ENCODE results near the gene LTV1. TPM values are rescaled to one million over a fixed set of nuclear protein-coding genes. Genes with fewer than 3 reads are reported as not detected.
"Not testable (repeated sequence)": the region's sequence is repeated elsewhere in the genome, so short reads cannot be mapped to it uniquely, and the experiment has no call there.

Gene LTV1
- total RNA-seq, 1 donor from 2014 or later, result 16.2 TPM

DNA sequence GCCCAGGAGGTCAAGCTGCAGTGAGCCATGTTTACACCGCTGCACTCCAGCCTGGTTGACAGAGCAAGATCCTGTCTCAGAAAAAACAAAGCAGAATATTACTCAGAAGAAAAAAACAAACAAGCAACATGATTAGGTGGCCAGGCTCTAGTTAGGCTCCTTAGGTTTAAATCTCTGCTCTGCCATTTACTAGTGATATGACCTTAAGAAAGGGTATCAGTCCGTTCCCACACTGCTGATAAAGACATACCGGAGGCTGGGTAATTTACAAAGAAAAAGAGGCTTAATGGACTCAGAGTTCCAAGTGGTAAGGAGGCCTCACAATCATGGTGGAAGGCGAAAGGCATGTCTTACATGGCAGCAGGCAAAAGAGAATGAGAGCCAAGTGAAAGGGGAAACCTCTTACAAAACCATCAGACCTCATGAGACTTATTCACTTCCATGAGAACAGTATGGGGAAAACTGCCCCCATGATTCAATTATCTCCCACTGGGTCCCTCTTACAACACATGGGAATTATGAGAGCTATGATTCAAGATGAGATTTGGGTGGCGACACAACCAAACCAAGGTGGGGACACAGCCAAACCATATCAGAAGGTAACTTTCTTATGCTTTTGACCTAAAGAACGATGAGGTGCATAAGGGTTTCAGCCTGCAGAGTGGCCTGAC, 2.4 kb upstream of the LTV1 start:
- DNase-seq (ENCODE audit: extremely low read depth, low read depth, low spot score), result no peak

DNA sequence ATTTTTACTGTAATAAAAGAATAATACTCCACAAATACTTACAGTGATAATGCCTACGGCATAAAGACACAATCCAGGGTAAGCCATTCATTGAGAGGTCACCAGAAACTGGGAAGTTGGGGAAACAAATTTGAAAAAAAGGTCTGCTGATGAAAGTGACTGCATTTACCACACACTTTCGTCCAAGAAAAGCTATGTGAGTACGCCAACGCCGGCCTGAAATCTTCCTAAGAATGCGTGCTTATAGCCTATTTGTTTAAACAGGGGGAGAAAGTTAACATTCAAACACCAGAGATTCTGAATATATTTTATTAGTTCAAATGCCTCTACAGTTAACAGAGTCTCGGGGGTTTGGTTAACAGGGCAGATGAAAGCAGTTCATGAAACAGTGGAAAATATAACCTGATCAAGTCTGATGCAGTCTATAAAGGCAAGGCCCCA, 657 bp upstream of the LTV1 start:
- DNase-seq (ENCODE audit: extremely low read depth, low read depth, low spot score), result no peak

DNA sequence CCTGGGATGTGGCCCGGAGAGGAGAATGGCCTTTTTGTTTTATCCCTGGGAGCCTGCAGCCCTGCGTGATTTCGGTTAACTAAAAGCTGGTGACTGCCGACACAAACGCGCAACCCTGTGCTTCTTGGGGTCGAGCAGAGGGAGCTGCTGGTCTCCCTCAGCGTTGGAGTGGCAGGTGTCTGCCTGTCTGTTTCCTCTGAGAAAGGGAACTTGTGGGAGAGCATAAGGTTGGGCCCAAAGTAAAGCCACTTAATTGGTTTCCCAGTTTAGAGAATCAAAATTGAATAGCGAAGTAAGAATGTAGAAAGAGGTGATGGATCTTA, 500 bp downstream of the LTV1 start:
- DNase-seq (ENCODE audit: extremely low read depth, low read depth, low spot score), result no peak

DNA sequence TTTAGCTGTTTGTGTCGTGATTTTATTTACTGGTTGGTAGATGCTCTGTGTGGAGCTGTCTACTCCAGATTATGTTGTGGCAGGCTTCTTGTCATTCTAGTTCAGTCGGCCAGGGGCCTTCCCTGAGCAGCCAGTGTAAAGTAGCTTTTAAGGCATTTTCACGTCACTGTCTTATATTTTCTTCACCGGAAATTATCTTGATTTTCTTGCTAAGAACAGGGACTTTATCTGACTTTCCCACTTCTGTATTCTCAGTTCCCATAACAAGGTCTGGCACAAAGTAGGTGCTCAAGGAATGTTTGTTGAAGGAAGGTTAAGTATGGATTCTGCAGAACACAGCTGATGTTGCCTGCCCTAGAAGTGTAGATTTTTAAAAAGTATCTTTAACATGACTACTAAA, 868 bp downstream of the LTV1 start:
- no peak for DNase-seq (ENCODE audit: extremely low read depth, low read depth, low spot score)

DNA sequence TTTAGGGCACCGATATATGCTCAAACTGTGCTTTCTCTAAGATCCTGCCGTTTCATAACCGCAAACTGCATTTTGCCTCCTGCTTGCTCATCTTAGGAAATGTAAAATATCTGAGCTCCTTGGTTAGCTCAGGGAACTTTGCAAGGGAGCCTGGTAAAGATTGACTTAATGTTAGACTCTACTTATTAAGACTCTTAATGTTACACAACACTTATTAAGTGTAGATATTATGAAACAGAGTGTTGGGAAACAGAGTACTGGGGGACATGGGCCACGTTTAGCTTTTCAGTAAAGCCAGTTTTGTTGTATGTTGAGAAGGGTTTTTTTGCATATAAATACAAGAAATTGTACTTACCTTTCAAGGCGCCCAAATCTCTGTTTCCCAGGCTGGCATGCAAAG, 1.9 kb downstream of the LTV1 start:
- no peak for DNase-seq (ENCODE audit: extremely low read depth, low read depth, low spot score)

DNA sequence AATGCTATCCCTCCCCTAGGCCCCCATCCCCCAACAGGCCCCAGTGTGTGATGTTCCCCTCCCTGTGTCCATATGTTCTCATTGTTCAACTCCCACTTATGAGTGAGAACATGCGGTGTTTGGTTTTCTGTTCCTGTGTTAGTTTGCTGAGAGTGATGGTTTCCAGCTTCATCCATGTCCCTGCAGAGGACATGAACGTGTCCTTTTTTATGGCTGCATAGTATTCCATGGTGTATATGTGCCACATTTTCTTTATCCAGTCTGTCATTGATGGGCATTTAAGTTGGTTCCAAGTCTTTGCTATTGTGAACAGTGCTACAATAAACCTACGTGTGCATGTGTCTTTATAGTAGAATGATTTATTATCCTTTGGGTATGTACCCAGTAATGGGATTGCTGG, 8.6 kb downstream of the LTV1 start:
- DNase-seq (ENCODE audit: extremely low read depth, low read depth, low spot score), result not testable (repeated sequence)

DNA sequence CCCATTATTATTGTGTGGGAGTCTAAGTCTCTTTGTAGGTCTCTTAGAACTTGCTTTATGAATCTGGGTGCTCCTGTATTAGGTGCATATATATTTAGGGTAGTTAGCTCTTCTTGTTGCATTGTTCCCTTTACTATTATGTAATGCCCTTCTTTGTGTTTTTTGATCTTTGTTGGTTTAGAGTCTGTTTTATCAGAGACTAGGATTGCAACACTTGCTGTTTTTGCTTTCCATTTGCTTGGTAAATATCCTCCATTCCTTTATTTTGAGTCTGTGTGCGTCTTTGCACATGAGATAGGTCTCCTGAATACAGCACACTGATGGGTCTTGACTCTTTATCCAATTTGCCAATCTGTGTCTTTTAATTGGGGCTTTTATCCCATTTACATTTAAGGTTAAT, 11.9 kb downstream of the LTV1 start:
- DNase-seq (ENCODE audit: extremely low read depth, low read depth, low spot score), result not testable (repeated sequence)

DNA sequence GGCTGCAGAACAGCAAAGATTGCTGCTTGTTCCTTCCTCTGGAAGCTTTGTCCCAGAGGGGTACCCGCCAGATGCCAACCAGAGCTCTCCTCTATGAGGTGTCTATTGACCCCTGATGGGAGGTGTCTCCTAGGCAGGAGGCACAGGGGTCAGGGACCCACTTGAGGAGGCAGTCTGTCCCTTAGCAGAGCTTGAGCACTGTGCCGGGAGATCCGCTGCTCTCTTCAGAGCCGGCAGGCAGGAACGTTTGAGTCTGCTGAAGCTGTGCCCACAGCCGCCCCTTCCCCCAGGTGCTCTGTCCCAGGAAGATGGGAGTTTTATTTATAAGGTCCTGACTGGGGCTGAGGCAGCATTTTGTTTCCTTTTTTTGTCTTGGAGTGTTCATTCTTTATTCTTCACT, 13.6 kb downstream of the LTV1 start:
- not testable (repeated sequence) for DNase-seq (ENCODE audit: extremely low read depth, low read depth, low spot score)

DNA sequence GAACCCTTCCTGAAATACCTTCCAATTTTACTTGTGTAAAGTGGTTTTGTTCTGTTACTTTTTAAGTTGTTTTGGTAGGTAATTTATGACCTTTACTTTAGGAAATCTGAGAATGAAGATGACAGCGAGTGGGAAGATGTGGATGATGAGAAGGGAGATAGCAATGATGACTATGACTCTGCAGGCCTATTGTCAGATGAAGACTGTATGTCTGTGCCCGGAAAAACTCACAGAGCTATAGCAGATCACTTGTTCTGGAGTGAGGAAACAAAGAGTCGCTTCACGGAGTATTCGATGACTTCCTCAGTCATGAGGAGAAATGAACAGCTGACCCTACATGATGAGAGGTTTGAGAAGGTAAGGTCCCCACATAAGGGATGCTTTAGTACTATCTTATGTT, 14.5 kb downstream of the LTV1 start:
- DNase-seq (ENCODE audit: extremely low read depth, low read depth, low spot score), result no peak

DNA sequence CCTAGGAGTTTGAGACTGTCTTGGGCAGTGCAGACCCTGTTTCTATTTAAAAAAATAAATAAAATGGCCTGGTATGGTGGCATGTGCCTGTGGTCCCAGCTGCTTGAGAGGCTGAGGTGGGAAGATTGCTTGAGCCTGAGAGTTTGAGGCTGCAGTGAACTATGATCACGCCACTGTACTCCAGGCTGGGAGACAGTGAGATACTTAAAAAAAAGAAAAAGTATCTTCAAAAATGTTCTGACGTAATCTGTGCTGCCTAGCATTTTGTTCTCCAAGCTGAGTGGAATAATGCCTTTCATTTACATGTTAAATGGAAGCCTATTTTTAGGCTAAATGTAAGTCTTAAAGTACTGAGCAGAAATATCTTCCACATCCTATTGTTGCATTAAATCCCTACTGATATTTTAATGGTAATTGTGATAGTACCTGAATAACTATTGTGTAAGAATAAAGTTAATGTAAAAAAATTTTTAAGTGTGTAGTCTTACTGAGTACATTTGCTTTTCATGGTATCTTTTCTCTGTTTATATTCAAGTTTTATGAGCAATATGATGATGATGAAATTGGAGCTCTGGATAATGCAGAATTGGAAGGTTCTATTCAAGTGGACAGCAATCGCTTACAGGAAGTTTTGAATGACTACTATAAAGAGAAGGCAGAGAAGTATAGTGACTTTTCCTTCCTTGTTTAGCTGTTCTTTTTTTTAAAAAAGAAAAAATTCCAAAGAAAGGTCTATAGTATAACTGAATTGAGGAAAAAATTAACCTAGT, 16.9 kb downstream of the LTV1 start:
- no peak for DNase-seq (ENCODE audit: extremely low read depth, low read depth, low spot score)

DNA sequence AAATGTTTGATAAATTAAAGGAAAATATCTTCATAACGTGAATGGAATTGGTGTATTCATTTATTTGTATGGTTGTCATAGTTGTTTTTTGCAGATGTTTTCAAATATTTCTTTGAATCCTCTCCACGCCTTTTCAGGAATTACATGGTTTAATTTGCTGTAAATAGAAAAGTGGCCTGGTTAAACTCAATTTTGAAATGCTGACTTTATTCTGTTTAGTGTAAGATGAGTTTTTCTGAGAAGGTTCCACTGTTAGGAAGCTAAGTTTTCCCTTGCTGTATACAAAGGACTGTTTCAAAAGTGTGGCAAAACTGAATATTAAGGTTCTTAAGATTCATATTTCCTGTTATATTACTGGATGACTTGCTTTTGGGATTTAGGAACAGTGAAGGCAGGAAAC, 20.6 kb downstream of the LTV1 start:
- no peak for DNase-seq (ENCODE audit: extremely low read depth, low read depth, low spot score)

DNA sequence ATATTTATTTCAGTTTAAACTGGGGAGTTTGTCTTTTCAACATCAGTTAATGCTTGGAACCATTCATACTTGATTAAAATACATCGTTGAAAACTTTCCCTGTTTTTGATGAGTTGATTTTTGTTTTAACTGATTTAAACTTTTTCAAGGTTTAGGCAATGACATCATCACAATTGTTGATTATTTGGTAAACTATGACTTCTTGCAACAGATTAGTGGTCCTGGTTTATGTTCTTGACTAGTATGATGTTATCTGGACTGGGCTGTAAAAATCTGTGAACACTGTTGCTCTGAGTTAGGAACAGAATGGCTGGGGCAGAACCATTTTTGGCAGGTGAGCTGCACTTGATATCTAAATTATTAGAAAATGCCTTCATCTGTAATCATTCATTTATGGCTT, 21.1 kb downstream of the LTV1 start, which contains the start of gene ZC2HC1B:
Gene ZC2HC1B (plus strand): TSS at position 241 of the 400 bp plus-strand sequence. CDS start 66 bp downstream, at position 307.
- no peak for DNase-seq (ENCODE audit: extremely low read depth, low read depth, low spot score)

DNA sequence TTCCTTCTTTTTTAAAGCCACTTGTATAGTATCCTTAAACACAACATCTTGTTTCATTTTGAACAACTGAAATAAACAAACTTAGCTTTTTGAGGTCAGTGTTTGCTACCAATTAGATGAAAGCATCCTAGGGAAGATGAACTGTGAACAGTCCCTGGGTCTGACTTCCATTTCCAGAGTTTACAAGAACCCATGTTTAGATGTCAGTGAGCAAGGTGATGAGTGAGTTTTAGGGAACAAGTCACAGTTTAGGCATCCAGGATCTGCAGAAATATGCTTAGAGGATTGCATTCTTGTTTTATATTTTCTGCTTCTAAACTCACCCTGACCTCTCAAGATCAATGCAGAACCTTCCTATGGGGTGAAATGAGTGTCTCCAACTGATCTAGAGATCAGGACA, 24.1 kb downstream of the LTV1 start:
- DNase-seq (ENCODE audit: extremely low read depth, low read depth, low spot score), result no peak

DNA sequence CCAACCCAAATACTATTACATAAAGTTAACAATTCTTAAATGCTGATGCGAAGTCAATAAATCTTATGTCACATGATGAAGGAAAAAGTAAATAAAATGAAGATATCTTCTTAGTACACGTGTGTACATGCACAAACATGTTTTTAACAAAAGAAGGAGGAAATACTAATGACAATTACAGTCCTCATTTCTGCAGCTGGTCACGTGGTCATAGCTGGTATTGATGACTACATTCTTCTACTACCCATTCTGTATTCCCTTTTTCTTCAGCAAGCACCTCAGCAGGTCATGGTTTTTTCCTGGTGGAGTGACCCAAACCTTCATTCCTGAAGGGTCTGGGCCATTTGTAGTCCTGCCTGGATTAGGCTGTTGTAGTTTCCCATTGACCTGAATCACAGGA, 25.7 kb downstream of the LTV1 start:
- not testable (repeated sequence) for DNase-seq (ENCODE audit: extremely low read depth, low read depth, low spot score)

DNA sequence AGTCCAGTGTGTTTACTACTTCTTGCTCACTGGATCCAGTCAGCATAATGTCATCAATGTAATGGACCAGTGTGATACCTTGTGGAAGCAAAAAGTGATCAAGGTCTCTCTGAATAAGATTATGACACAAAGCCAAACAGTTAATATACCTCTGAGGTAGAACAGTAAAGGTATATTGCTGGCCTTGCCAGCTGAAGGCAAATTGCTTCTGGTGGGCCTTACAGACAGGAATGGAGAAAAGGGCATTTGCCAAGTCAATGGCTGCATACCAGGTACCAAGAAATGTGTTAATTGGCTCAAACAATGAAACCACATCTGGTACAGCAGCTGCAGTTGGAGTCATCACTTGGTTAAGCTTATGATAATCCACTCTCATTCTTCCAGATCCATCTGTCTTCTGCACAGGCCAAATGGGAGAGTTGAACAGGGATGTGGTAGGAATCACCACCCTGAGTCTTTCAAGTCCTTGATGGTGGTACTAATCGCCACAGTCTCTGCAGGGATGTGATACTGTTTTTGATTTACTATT, 28.1 kb downstream of the LTV1 start:
- DNase-seq (ENCODE audit: extremely low read depth, low read depth, low spot score), result not testable (repeated sequence)

DNA sequence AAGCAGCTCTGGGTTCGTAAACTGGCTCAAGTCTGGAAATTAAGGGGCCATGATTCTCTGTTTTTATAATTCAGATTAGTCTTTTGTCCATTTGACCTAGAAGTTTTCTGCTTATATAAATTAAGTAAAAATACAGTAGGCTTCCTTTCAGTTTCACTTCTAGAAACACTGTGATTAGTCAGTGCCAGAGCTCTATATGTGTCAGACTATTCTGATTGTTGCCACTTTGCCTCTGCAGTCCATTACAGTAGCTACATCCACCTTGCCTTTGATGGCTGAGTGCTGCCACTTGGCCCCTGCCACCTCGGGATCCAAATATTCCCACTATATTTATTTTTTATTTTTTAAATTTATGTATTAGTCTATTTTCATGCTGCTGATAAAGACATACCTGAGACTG, 29.1 kb downstream of the LTV1 start:
- DNase-seq (ENCODE audit: extremely low read depth, low read depth, low spot score), result no peak

DNA sequence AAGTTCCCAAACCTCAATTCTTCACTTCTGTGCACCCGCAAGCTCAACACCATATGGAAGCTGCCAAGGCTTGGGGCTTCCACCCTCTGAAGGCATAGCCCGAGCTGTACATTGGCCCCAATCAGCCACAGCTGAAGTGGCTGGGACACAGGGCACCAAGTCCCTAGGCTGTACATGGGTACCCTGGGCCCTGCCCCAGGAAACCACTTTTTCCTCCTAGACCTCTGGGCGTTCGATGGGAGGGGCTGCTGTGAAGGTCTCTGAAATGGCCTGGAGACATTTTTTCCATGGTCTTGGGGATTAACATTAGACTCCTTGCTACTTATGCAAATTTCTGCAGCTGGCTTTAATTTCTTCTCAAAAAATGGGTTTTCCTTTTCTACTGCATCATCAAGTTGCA, 30.5 kb downstream of the LTV1 start:
- DNase-seq (ENCODE audit: extremely low read depth, low read depth, low spot score), result not testable (repeated sequence)

DNA sequence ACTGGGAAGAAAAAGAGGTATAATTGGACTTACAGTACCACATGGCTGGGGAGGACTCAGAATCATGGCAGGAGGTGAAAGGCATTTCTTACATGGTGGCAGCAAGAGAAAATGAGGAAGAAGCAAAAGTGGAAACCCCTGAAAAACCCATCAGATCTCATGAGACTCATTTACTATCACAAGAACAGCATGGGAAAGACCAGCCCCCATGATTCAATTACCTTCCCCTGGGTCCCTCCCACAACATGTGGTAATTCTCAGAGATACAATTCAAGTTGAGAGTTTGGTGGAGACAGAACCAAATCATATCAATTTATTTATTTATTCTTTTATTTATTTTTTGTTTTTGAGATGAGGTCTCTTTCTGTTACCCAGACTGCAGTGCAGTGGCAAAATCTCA, 31.4 kb downstream of the LTV1 start:
- not testable (repeated sequence) for DNase-seq (ENCODE audit: extremely low read depth, low read depth, low spot score)

DNA sequence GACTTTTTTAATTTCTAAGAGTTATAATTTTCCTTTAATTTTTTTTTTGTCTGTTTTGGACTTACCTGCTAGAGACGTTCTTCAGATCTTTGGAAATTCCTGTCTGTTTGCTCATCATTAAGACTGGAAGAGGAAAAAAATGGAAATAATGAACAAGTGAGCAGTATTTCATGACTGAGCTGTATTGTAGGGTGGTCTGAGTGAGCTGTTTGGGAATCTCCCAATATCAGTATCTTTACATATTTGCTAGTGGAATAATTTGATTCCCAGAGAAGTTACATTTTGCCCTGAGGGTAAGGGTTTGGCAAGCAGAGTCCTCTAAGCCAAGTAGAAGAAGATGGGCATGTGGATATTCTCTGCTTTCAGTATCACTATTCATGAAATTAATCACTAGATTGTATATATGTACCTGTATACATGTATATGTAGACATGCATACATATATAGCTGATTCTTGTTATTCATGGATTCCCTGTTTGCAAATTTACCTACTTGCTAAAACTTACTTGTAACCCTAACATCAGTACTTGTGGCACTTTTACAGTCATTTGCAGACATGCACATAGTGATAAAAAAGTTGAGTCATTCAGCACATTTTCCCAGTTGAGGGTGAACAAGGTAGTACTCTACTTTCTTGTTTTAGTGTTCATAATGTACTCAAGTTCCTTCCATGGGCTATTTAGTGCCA, 34.6 kb downstream of the LTV1 start:
- no peak for DNase-seq (ENCODE audit: extremely low read depth, low read depth, low spot score)

DNA sequence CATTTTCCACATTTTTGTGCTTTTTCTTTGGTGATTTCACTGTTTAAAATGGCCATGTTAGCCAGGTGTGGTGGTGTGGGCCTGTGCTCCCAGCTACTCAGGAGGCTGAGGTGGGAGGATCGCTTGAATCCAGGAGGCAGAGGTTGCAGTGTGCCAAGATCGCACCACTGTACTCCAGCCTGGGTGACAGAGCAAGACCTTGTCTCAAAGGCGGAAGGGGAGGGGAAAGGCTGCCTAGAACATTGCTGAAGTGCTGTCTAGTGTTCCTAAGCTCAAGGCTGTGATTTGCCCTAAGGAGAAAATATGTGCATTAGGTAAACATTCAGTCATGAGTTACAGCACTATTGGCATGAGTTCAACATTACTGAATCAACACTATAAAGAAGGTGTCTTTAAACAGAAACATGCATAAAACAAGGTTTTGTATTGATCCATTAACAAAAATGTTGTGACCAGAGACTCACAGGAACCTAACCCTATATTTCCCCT, 35.2 kb downstream of the LTV1 start:
- DNase-seq (ENCODE audit: extremely low read depth, low read depth, low spot score), result no peak

DNA sequence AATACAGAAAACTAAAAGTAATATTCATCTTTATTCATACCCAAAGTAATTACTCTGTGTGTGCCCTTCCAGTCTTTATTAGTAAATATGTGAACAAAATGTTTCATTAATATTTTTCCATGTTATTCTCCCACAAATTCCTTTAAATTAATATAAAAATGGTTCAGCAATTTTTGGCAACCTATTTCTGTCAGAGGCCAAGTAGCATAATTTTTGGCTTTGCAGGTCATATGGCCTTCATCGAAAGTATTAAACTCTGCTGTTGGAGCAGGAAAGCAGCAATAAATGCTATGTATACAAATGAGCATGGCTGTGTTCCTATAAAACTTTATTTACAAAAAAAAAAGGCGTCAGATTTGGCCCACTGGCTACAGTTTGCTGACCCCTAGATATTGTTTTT, 37.3 kb downstream of the LTV1 start:
- DNase-seq (ENCODE audit: extremely low read depth, low read depth, low spot score), result no peak
